MM.1S (cell line): Measurements from ENCODE around the gene ACSS3.

Source experiments
- DNase-seq: peaks from one replicate; pipeline ENCODE4 v3.0.0-alpha.2; 2015
- H2AFZ ChIP-seq: fragments of 300-600 bp; sonication (generic); 2 replicates; pipeline ENCODE4 v1.6.0; 2016; ENCODE audit warnings: antibody characterized with exemption, low read length
- H3F3A ChIP-seq: fragments of 300-600 bp; sonication (generic); 2 replicates; pipeline ENCODE4 v1.6.1; 2016; ENCODE audit warnings: mild to moderate bottlenecking, antibody characterized with exemption, low read length, moderate library complexity, mixed read lengths; ENCODE audit not compliant: insufficient read depth
- H3K27ac ChIP-seq: fragments of 300-600 bp; sonication (generic); 2 replicates; pipeline ENCODE4 v1.5.1; 2016; ENCODE audit warnings: mild to moderate bottlenecking, low read length
- H3K27me3 ChIP-seq: fragments of 300-600 bp; sonication (generic); replicated peaks from 2 replicates; pipeline ENCODE4 v1.6.0; 2016; ENCODE audit warnings: low read length; ENCODE audit not compliant: insufficient read depth
- H3K36me3 ChIP-seq: fragments of 300-600 bp; sonication (generic); replicated peaks from 2 replicates; pipeline ENCODE4 v1.6.1; 2016; ENCODE audit warnings: mild to moderate bottlenecking, low read length, mixed read lengths; ENCODE audit not compliant: insufficient read depth
- H3K4me1 ChIP-seq: fragments of 300-600 bp; sonication (generic); 2 replicates; pipeline ENCODE4 v1.6.1; 2016; ENCODE audit warnings: low read length, mixed read lengths
- H3K4me2 ChIP-seq: fragments of 300-600 bp; sonication (generic); 2 replicates; pipeline ENCODE4 v1.6.0; 2016; ENCODE audit warnings: low read depth, low read length
- H3K4me3 ChIP-seq: fragments of 300-600 bp; sonication (generic); 2 replicates; pipeline ENCODE4 v1.5.1; 2016; ENCODE audit warnings: low read length, mixed read lengths
- H3K79me2 ChIP-seq: fragments of 300-600 bp; sonication (generic); 2 replicates; pipeline ENCODE4 v1.6.1; 2016; ENCODE audit warnings: mixed run types, low read length, mixed read lengths
- H3K9ac ChIP-seq: fragments of 300-600 bp; sonication (generic); 2 replicates; pipeline ENCODE4 v1.6.1; 2016; ENCODE audit warnings: low read length, mixed read lengths
- H3K9me2 ChIP-seq: fragments of 300-600 bp; sonication (generic); replicated peaks from 2 replicates; pipeline ENCODE4 v1.6.1; 2016; ENCODE audit warnings: mild to moderate bottlenecking, low read length, mixed read lengths; ENCODE audit not compliant: insufficient read depth
- H3K9me3 ChIP-seq: fragments of 300-600 bp; sonication (generic); replicated peaks from 2 replicates; pipeline ENCODE4 v1.6.1; 2016; ENCODE audit warnings: mild to moderate bottlenecking, low read length, mixed read lengths; ENCODE audit not compliant: insufficient read depth
- H4K20me1 ChIP-seq: fragments of 300-600 bp; sonication (generic); 2 replicates; pipeline ENCODE4 v1.6.1; 2016; ENCODE audit warnings: mild to moderate bottlenecking, low read length, moderate library complexity, mixed read lengths; ENCODE audit not compliant: insufficient read depth
- CTCF ChIP-seq: fragments of 300-600 bp; sonication (generic); IDR thresholded peaks from 2 replicates; pipeline ENCODE4 v1.5.1; 2016; ENCODE audit warnings: antibody characterized with exemption, low read length, mixed read lengths
- EZH2 ChIP-seq: fragments of 300-600 bp; sonication (generic); optimal IDR thresholded peaks from 2 replicates; pipeline ENCODE3; 2017; ENCODE audit warnings: low read depth, mild to moderate bottlenecking, antibody characterized with exemption, low read length, mixed read lengths
- EZH2phosphoT487 ChIP-seq: fragments of 300-600 bp; sonication (generic); IDR thresholded peaks from 2 replicates; pipeline ENCODE4 v1.6.1; 2018; ENCODE audit warnings: antibody characterized with exemption, low read length

Gene ACSS3

GRCh38 chr12:81077329-81077685 lies 572 bp upstream of the ACSS3 start:
- Histone ChIP-seq H2AFZ (no peak overlapping the region), H3K4me2 (no peak overlapping the region), H3K9me3 (no peaks in the 10 kb centered on the region), H3K9ac (no peak overlapping the region), H4K20me1 (no peaks in the 10 kb centered on the region), H3F3A (no peaks in the 10 kb centered on the region), H3K27me3 (no peaks in the 10 kb centered on the region), H3K4me1 (no peaks in the 10 kb centered on the region), H3K79me2 (no peaks in the 10 kb centered on the region), H3K9me2 (no peaks in the 10 kb centered on the region), H3K4me3 (no peak overlapping the region), H3K36me3 (no peaks in the 10 kb centered on the region), H3K27ac (no peak overlapping the region)
- no peak for TF ChIP-seq CTCF
- no peak for TF ChIP-seq EZH2phosphoT487
- TF ChIP-seq EZH2: no peak
- no peak for DNase-seq

GRCh38 chr12:81078469-81079196 lies 754 bp downstream of the ACSS3 start:
- no peak overlapping the region for H3K9ac ChIP-seq
- H3K79me2 ChIP-seq: no peaks in the 10 kb centered on the region
- no peaks in the 10 kb centered on the region for H3K4me1 ChIP-seq
- TF ChIP-seq EZH2 (no peak), EZH2phosphoT487 (no peak), CTCF (no peak)
- H4K20me1 ChIP-seq: no peaks in the 10 kb centered on the region
- H3K4me3 ChIP-seq: no peak overlapping the region
- no peaks in the 10 kb centered on the region for H3K9me2 ChIP-seq
- H3K9me3 ChIP-seq: no peaks in the 10 kb centered on the region
- H3F3A ChIP-seq: no peaks in the 10 kb centered on the region
- H2AFZ ChIP-seq: no peak overlapping the region
- DNase-seq: no peak
- no peaks in the 10 kb centered on the region for H3K36me3 ChIP-seq
- no peaks in the 10 kb centered on the region for H3K27me3 ChIP-seq
- H3K4me2 ChIP-seq: no peak overlapping the region
- H3K27ac ChIP-seq: no peak overlapping the region

- Histone ChIP-seq H3K27ac (no peak overlapping the region), H3K27me3 (no peaks in the 10 kb centered on the region), H3K36me3 (no peaks in the 10 kb centered on the region), H3K79me2 (no peaks in the 10 kb centered on the region), H3K9me3 (no peaks in the 10 kb centered on the region), H3K9ac (no peak overlapping the region), H4K20me1 (no peaks in the 10 kb centered on the region), H3K4me2 (no peak overlapping the region), H3K4me3 (no peak overlapping the region), H3K9me2 (no peaks in the 10 kb centered on the region), H2AFZ (no peak overlapping the region), H3F3A (no peaks in the 10 kb centered on the region), H3K4me1 (no peaks in the 10 kb centered on the region)
- DNase-seq: no peak
- TF ChIP-seq EZH2phosphoT487 (no peak), EZH2 (no peak), CTCF (no peak)
These were observed 1.6 kb downstream of the ACSS3 start for GRCh38 chr12:81079280-81080076.
